Effector memory CD8-positive, alpha-beta T cell (primary cell): ENCODE results near the gene LRIG1.

ENCODE experiments used
- ATAC-seq: fragments of 150-1000 bp; cut with Tn5 transposase; replicated peaks from 2 replicates; pipeline ENCODE4 v1.10.0; 2021; ENCODE audit warnings: mild to moderate bottlenecking, moderate library complexity
- DNase-seq, 3 experiments: peaks; one replicate each; pipeline ENCODE4 v3.0.0; 2021
- H3K27ac Mint-ChIP-seq, 2 donors: one replicate each; pipeline ENCODE4 v1.8.0; 2022; ENCODE audit warnings: mild to moderate bottlenecking in 2 of 2, mixed read lengths in 2 of 2, moderate library complexity in 2 of 2
- H3K27me3 Mint-ChIP-seq, 2 donors: one replicate each; pipeline ENCODE4 v1.8.0; 2022; ENCODE audit warnings: mixed read lengths in 2 of 2
- H3K36me3 Mint-ChIP-seq: one replicate; pipeline ENCODE4 v1.8.0; 2022; ENCODE audit warnings: mild to moderate bottlenecking, moderate library complexity, mixed read lengths; ENCODE audit not compliant: insufficient read depth
- H3K4me1 Mint-ChIP-seq, 2 donors: one replicate each; pipeline ENCODE4 v1.8.0; 2022; ENCODE audit warnings: low read depth in 2 of 2, mixed read lengths in 2 of 2
- H3K4me3 Mint-ChIP-seq, 2 donors: one replicate each; pipeline ENCODE4 v1.8.0; 2022; ENCODE audit warnings: mild to moderate bottlenecking in 2 of 2, mixed read lengths in 2 of 2, moderate library complexity in 2 of 2
- H3K9me3 Mint-ChIP-seq, 2 donors: one replicate each; pipeline ENCODE4 v1.8.0; 2022; ENCODE audit warnings: mixed read lengths in 2 of 2

Gene LRIG1

GRCh38 chr3:66498687-66499621 lies 1.9 kb downstream of the LRIG1 start:
- DNase-seq (no peak), ATAC-seq (no peak)
- peaks cover 57 to 63% of the 10 kb centered on the region in 2 donors for H3K4me1 Mint-ChIP-seq
- peak overlapping the region; percentile 87 to 92 for H3K4me3 Mint-ChIP-seq
- H3K27me3 Mint-ChIP-seq, result no peaks in the 10 kb centered on the region
- peak overlapping the region; percentile 47 to 60 for H3K27ac Mint-ChIP-seq
- no peaks in the 10 kb centered on the region for H3K9me3 Mint-ChIP-seq
- H3K36me3 Mint-ChIP-seq, result peaks cover 19% of the 10 kb centered on the region

- H3K27ac Mint-ChIP-seq, result no peak overlapping the region
- DNase-seq (no peak), ATAC-seq (no peak)
- H3K4me1 Mint-ChIP-seq, result peaks cover 60 to 71% of the 10 kb centered on the region in 2 donors
- H3K36me3 Mint-ChIP-seq, result peaks cover 19% of the 10 kb centered on the region
- peak overlapping the region; percentile 87 to 92 for H3K4me3 Mint-ChIP-seq
- H3K27me3 Mint-ChIP-seq, result no peaks in the 10 kb centered on the region
- no peaks in the 10 kb centered on the region for H3K9me3 Mint-ChIP-seq
These were observed 2.7 kb downstream of the LRIG1 start for GRCh38 chr3:66497985-66498671.

GRCh38 chr3:66497288-66497984 lies 3.4 kb downstream of the LRIG1 start:
- H3K4me1 Mint-ChIP-seq, result peaks cover 56 to 78% of the 10 kb centered on the region in 2 donors
- ATAC-seq, result no peak

DNA sequence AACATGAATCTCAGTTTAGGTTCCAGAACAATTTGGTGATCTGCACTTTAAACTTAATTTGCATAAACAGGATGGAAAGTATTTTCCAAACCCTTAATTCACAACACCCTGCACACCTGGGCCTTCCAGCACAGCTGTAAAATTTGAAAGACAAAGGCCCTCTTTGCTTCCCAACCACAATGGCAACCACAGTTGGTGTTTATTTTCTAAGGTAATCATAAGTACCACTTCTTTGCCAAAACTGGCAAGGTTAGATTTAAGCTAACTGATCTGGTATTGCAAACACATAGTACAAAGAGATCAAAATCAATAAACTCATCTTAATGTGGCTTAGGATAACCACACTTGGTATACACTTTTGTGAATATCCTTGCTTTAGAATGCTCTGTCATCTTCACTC lies 4.1 kb downstream of the LRIG1 start:
- H3K27ac Mint-ChIP-seq, result peak overlapping the region in 1 of 2 donors; percentile 36
- H3K4me1 Mint-ChIP-seq, result peaks cover 62 to 81% of the 10 kb centered on the region in 2 donors
- peaks cover 16% of the 10 kb centered on the region for H3K36me3 Mint-ChIP-seq
- DNase-seq, result no peak
- peak overlapping the region; percentile 87 to 92 for H3K4me3 Mint-ChIP-seq
- H3K9me3 Mint-ChIP-seq, result no peaks in the 10 kb centered on the region
- H3K27me3 Mint-ChIP-seq, result no peaks in the 10 kb centered on the region
- ATAC-seq, result no peak

More at GRCh38 chr3:66497288-66497984, 3.4 kb downstream of the LRIG1 start:
- no peak for DNase-seq
- H3K9me3 Mint-ChIP-seq, result no peaks in the 10 kb centered on the region
- H3K27me3 Mint-ChIP-seq, result no peaks in the 10 kb centered on the region
- peaks cover 19% of the 10 kb centered on the region for H3K36me3 Mint-ChIP-seq
- peak overlapping the region; percentile 87 to 92 for H3K4me3 Mint-ChIP-seq
- H3K27ac Mint-ChIP-seq, result peak overlapping the region in 1 of 2 donors; percentile 36

- no peak for ATAC-seq
- H3K4me1 Mint-ChIP-seq, result peaks cover 59 to 78% of the 10 kb centered on the region in 2 donors
- H3K36me3 Mint-ChIP-seq, result peaks cover 14% of the 10 kb centered on the region
- peak overlapping the region; percentile 87 to 92 for H3K4me3 Mint-ChIP-seq
- DNase-seq, result no peak
- H3K27me3 Mint-ChIP-seq, result no peaks in the 10 kb centered on the region
- H3K9me3 Mint-ChIP-seq, result no peaks in the 10 kb centered on the region
- peak overlapping the region in 1 of 2 donors; percentile 36 for H3K27ac Mint-ChIP-seq
These were observed 4.5 kb downstream of the LRIG1 start for GRCh38 chr3:66496301-66496700.

DNA sequence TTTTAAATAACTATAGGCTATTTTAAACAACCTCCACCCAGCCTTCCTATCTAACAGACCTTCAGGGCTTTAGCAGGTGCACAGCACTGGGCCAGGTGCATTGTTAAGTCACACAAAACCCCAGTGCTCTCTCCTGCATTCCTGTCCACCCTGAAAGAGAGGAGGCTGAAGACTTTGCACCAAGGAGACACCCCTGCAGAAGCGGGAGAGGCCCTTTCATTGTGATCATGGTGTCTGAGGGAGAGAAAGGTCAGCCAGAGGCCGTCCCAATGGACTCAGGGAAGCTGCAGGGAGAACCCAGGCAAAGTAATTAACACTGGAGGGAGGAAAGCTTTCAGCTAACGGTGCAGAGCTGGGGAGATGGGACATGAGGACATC lies 5.2 kb downstream of the LRIG1 start:
- no peaks in the 10 kb centered on the region for H3K27me3 Mint-ChIP-seq
- H3K27ac Mint-ChIP-seq, result no peak overlapping the region
- H3K4me1 Mint-ChIP-seq, result peaks cover 56 to 75% of the 10 kb centered on the region in 2 donors
- peak overlapping the region in 1 of 2 donors; percentile 43 for H3K4me3 Mint-ChIP-seq
- H3K36me3 Mint-ChIP-seq, result peaks cover 8% of the 10 kb centered on the region
- no peak for DNase-seq
- ATAC-seq, result no peak
- H3K9me3 Mint-ChIP-seq, result no peaks in the 10 kb centered on the region

GRCh38 chr3:66494959-66495667 lies 5.7 kb downstream of the LRIG1 start:
- Mint-ChIP-seq H3K4me3 (peak overlapping the region; percentile 37 to 43), H3K27ac (peak overlapping the region in 1 of 2 donors; percentile 13), H3K36me3 (peaks cover 8% of the 10 kb centered on the region), H3K4me1 (peaks cover 58 to 78% of the 10 kb centered on the region in 2 donors), H3K27me3 (no peaks in the 10 kb centered on the region), H3K9me3 (no peaks in the 10 kb centered on the region)
- DNase-seq (no peak), ATAC-seq (peak; percentile 42)

DNA sequence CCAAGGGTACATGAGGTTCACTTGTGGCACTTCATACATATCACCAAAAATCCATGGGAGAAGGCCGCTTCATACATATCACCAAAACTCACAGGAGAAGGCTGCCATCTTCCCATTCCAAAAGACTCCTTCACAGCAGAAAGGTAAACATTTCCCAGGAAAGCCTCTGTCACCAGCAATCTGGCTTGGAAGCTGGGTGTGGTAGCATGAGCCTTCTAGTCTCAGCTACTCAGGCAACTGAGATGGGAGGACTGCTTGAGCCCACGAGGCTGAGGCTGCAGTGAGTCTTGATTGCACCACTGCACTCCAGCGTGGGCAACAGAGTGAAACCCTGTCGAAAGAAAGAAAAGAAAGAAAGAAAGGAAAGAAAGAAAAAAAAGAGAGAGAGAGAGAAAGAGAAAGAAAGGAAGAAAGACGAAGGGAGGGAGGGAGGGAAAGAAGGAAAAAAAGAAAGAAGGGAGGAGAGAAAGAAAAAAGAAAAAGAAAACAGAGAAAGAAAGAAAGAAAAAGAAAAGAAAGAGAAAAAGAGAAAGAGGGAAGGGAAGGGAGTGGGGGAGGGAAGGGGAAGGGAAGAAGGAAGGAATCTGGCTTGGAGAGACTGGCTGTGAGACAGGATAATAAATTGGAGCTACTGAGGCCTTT lies 7.2 kb downstream of the LRIG1 start:
- ATAC-seq, result no peak
- Mint-ChIP-seq H3K9me3 (no peaks in the 10 kb centered on the region), H3K4me3 (peak overlapping the region; percentile 47 to 48), H3K4me1 (peaks cover 53 to 75% of the 10 kb centered on the region in 2 donors), H3K27ac (peak overlapping the region in 1 of 2 donors; percentile 12), H3K27me3 (no peaks in the 10 kb centered on the region), H3K36me3 (peaks cover 1% of the 10 kb centered on the region)
- DNase-seq, result no peak

DNA sequence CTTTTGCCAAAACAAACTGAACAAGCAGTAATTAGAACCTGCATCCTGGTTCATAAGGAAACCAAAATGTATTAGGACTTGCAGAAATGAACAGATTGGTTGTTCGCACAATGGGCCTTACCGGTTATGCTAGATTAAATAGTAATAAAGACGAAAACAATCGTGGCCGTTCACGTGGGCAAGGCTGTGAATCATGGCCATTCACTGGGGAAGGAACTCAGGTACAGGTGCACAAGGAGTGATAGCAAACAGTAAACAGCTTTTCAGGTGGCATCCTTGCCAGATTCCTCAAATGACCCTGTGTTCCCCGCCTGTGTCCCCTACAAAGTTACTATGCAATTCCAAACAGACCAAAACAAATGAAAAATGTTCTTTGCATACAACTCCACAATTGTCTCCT lies 8.2 kb downstream of the LRIG1 start:
- Mint-ChIP-seq H3K36me3 (peaks cover 3% of the 10 kb centered on the region), H3K4me1 (peaks cover 52 to 75% of the 10 kb centered on the region in 2 donors), H3K27ac (no peak overlapping the region), H3K9me3 (no peaks in the 10 kb centered on the region), H3K4me3 (no peak overlapping the region), H3K27me3 (no peaks in the 10 kb centered on the region)
- ATAC-seq (no peak), DNase-seq (no peak)

- H3K9me3 Mint-ChIP-seq, result no peaks in the 10 kb centered on the region
- no peaks in the 10 kb centered on the region for H3K27me3 Mint-ChIP-seq
- peak overlapping the region in 1 of 2 donors; percentile 25 for H3K27ac Mint-ChIP-seq
- H3K4me3 Mint-ChIP-seq, result no peak overlapping the region
- ATAC-seq, result no peak
- H3K4me1 Mint-ChIP-seq, result peaks cover 52 to 71% of the 10 kb centered on the region in 2 donors
- H3K36me3 Mint-ChIP-seq, result peaks cover 3% of the 10 kb centered on the region
- DNase-seq, result no peak
These were observed 8.8 kb downstream of the LRIG1 start for GRCh38 chr3:66492071-66492470.

GRCh38 chr3:66490984-66491383 lies 9.8 kb downstream of the LRIG1 start:
- H3K27ac Mint-ChIP-seq, result no peak overlapping the region
- peaks cover 7% of the 10 kb centered on the region for H3K36me3 Mint-ChIP-seq
- no peaks in the 10 kb centered on the region for H3K9me3 Mint-ChIP-seq
- H3K4me1 Mint-ChIP-seq, result peaks cover 42 to 63% of the 10 kb centered on the region in 2 donors
- DNase-seq (no peak), ATAC-seq (no peak)
- no peak overlapping the region for H3K4me3 Mint-ChIP-seq
- H3K27me3 Mint-ChIP-seq, result no peaks in the 10 kb centered on the region

DNA sequence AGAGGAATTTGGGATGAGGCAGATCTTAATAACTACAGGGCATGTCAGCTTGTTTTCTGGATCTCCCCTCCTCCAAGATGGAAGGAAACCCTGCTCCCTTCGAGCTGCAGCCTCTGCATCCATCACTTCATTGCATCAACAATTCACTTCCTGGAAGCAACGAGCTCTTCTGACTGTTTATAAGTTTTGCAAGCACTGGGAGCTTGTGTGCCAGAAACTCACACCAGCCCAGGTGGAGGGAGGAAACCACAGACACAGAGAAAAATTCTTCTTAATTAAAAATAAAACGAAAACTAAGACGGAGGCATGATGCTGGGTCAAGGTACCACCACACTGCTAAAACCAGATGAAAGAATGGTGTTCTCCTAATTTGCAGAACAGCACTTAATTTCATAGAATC lies 10.6 kb downstream of the LRIG1 start:
- Mint-ChIP-seq H3K27ac (peak overlapping the region; percentile 38 to 79), H3K9me3 (no peaks in the 10 kb centered on the region), H3K4me1 (peaks cover 43 to 64% of the 10 kb centered on the region in 2 donors), H3K36me3 (peaks cover 9% of the 10 kb centered on the region), H3K27me3 (no peaks in the 10 kb centered on the region), H3K4me3 (peak overlapping the region; percentile 64 to 69)
- DNase-seq (no peak), ATAC-seq (peak; percentile 62)
